Transverse colon (tissue), 4 donors: ENCODE data around the gene HIPK2. TPM values are rescaled to one million over a fixed set of nuclear protein-coding genes. Genes with fewer than 3 reads are reported as not detected.

Experiments used
- DNase-seq: peaks from one replicate; pipeline ENCODE4 v3.0.0-alpha.2; 2019
- H3K27ac ChIP-seq, 4 donors: fragments of 200-600 bp; sonication (generic); 2 replicates each; pipeline ENCODE4 v1.5.1; 2016 to 2018; ENCODE audit warnings: inconsistent platforms in 4 of 4
- H3K27me3 ChIP-seq: fragments of 200-600 bp; sonication (generic); 2 replicates; pipeline ENCODE4 v1.5.1; 2017; ENCODE audit warnings: inconsistent platforms
- H3K36me3 ChIP-seq, 4 donors: fragments of 200-600 bp; sonication (generic); 2 replicates each; pipeline ENCODE4 v1.5.1; 2017 to 2019; ENCODE audit warnings: inconsistent platforms in 4 of 4
- H3K4me1 ChIP-seq, 4 donors: fragments of 200-600 bp; sonication (generic); 2 replicates each; pipeline ENCODE4 v1.5.1; 2017 to 2020; ENCODE audit warnings: inconsistent platforms in 4 of 4
- H3K4me3 ChIP-seq, 4 donors: fragments of 200-600 bp; sonication (generic); 1 replicate in 1 of 4; 2 replicates in 3 of 4; pipeline versions ENCODE4 v1.5.1 to v1.6.1; 2017 to 2019; ENCODE audit warnings: inconsistent platforms in 4 of 4
- H3K9me3 ChIP-seq, 2 donors: fragments of 200-600 bp; sonication (generic); 2 replicates each; pipeline ENCODE4 v1.5.1; 2017 to 2019; ENCODE audit warnings: inconsistent platforms in 2 of 2
- CTCF ChIP-seq, 5 experiments: fragments of 200-600 bp in 3 of 5; fragments of 450-650 bp in 2 of 5; sonication (generic) in 3 of 5; IDR thresholded peaks; 1 replicate in 2 of 5; 2 replicates in 3 of 5; pipeline ENCODE4 v1.5.1; 2016 to 2017; ENCODE audit warnings: antibody characterized with exemption in 5 of 5, inconsistent platforms in 3 of 5, mild to moderate bottlenecking in 2 of 5, moderate library complexity in 1 of 5
- EP300 ChIP-seq: sonication (generic); formaldehyde crosslinking; IDR thresholded peaks from one replicate; pipeline ENCODE4 v1.6.1; 2017; ENCODE audit warnings: antibody characterized with exemption, low read depth
- POLR2A ChIP-seq: fragments of 450-650 bp; IDR thresholded peaks from one replicate; pipeline ENCODE4 v1.6.1; 2016; ENCODE audit warnings: antibody characterized with exemption, mild to moderate bottlenecking, moderate library complexity
- POLR2AphosphoS5 ChIP-seq, 3 donors: sonication (generic); formaldehyde crosslinking; IDR thresholded peaks; one replicate each; pipeline ENCODE4 v1.6.1; 2016; ENCODE audit warnings: antibody characterized with exemption in 3 of 3
- WGBS, 2 donors: methylation state at CpG; one replicate each; pipeline ENCODE4 v1.1.5; 2018; ENCODE audit warnings: low coverage in 1 of 2; 5-methylcytosine and 5-hydroxymethylcytosine counted together
- in situ Hi-C, 4 donors: fragments of 200-750 bp; cut with MboI; loops; one replicate each; pipeline versions ENCODE4 v1.15.0 to v1.15.1; 2017; ENCODE audit warnings: low sequenced_read_pairs in 3 of 4, low pct_ligation_motif_present in 1 of 4, low pct_unique_long_range_greater_than_20kb in 1 of 4
- intact Hi-C: fragments of 100-400 bp; cut with DNase I; formaldehyde crosslinking; loops from one replicate; pipeline ENCODE4 v1.15.1; 2023; ENCODE audit warnings: low total_unique reads
- total RNA-seq, 4 donors: library from RNA; depleted of rRNA; stranded (reverse); fragments of >200 nt; gene quantifications; one replicate each; pipeline ENCODE4 v1.1.0, GENCODE V29; 2016

Gene HIPK2
- total RNA-seq, 4 donors from 2014 or later, result 27.3 to 40.3 (median 33.6) TPM

GRCh38 chr7:139709485-139709884, 68.3 kb downstream of the HIPK2 start:
- in situ Hi-C loops, result no loop called here
- H3K27me3 ChIP-seq, result no peaks in the 10 kb centered on the region
- no peak overlapping the region for H3K27ac ChIP-seq
- intact Hi-C loops, result loop anchor here (10.0 kb wide), 1 partner anchor 65 kb away; the partner anchor contains the start of gene HIPK2
- H3K4me3 ChIP-seq, result no peak overlapping the region
- no peaks in the 10 kb centered on the region for H3K9me3 ChIP-seq
- TF ChIP-seq EP300 (no peak), POLR2AphosphoS5 (IDR thresholded peaks at IDR 0.05) (no peak), CTCF (IDR thresholded peaks at IDR 0.05) (no peak), POLR2A (no peak)
- H3K36me3 ChIP-seq, result no peaks in the 10 kb centered on the region
- peak; percentile 6 for DNase-seq
- no peaks in the 10 kb centered on the region for H3K4me1 ChIP-seq
- WGBS, 2 donors, result 86% methylated on average over 2 of the region's 2 CpGs; no CpG with 5 or more reads in 1 of the 2 donors

- no peaks in the 10 kb centered on the region for H3K27me3 ChIP-seq
- H3K27ac ChIP-seq, result no peak overlapping the region
- intact Hi-C loops, result loop anchor here (10.0 kb wide), 1 partner anchor 66 kb away; the partner anchor contains the start of gene HIPK2
- TF ChIP-seq POLR2A (no peak), CTCF (IDR thresholded peaks at IDR 0.05) (no peak), EP300 (no peak), POLR2AphosphoS5 (IDR thresholded peaks at IDR 0.05) (no peak)
- no peaks in the 10 kb centered on the region for H3K9me3 ChIP-seq
- H3K4me1 ChIP-seq, result no peaks in the 10 kb centered on the region
- in situ Hi-C loops, result no loop called here
- H3K4me3 ChIP-seq, result no peak overlapping the region
- WGBS, 2 donors, result 89% methylated on average over 6 of the region's 6 CpGs; no CpG with 5 or more reads in 1 of the 2 donors
- DNase-seq, result peak; percentile 10
- no peaks in the 10 kb centered on the region for H3K36me3 ChIP-seq
Measured at GRCh38 chr7:139708541-139708940, 69.3 kb downstream of the HIPK2 start.

GRCh38 chr7:139706837-139707236, 71.0 kb downstream of the HIPK2 start:
- Histone ChIP-seq H3K36me3 (no peaks in the 10 kb centered on the region), H3K27ac (no peak overlapping the region), H3K4me3 (no peak overlapping the region), H3K4me1 (peaks cover 0 to 11% (median 5%) of the 10 kb centered on the region in 4 donors), H3K27me3 (no peaks in the 10 kb centered on the region), H3K9me3 (no peaks in the 10 kb centered on the region)
- in situ Hi-C loops (no loop called here), intact Hi-C loops (loop anchor here (10.0 kb wide), 1 partner anchor 68 kb away; the partner anchor contains the start of gene HIPK2)
- 79% methylated on average over 9 of the region's 9 CpGs; no CpG with 5 or more reads in 1 of the 2 donors for WGBS, 2 donors
- DNase-seq, result peak; percentile 5
- TF ChIP-seq EP300 (no peak), POLR2A (no peak), POLR2AphosphoS5 (IDR thresholded peaks at IDR 0.05) (no peak), CTCF (IDR thresholded peaks at IDR 0.05) (no peak)

GRCh38 chr7:139704308-139704879, 73.4 kb downstream of the HIPK2 start:
- in situ Hi-C loops, result no loop called here
- H3K36me3 ChIP-seq, result no peaks in the 10 kb centered on the region
- H3K27me3 ChIP-seq, result no peaks in the 10 kb centered on the region
- peak; percentile 6 for DNase-seq
- H3K4me3 ChIP-seq, result no peak overlapping the region
- TF ChIP-seq CTCF (IDR thresholded peaks at IDR 0.05) (no peak), POLR2AphosphoS5 (IDR thresholded peaks at IDR 0.05) (no peak), POLR2A (no peak), EP300 (no peak)
- H3K4me1 ChIP-seq, result peaks cover 0 to 11% (median 6%) of the 10 kb centered on the region in 4 donors
- no peaks in the 10 kb centered on the region for H3K9me3 ChIP-seq
- H3K27ac ChIP-seq, result no peak overlapping the region
- intact Hi-C loops, result loop anchor here (10.0 kb wide), 1 partner anchor 70 kb away; the partner anchor contains the start of gene HIPK2
- 80% methylated on average over 8 of the region's 8 CpGs; no CpG with 5 or more reads in 1 of the 2 donors for WGBS, 2 donors
